Breast epithelium (tissue), 4 donors: ENCODE measurements around the gene SLC6A18. TPM values are rescaled to one million over a fixed set of nuclear protein-coding genes. Genes with fewer than 3 reads are reported as not detected.
A peak's percentile ranks its signal among the peaks of the same experiment; 100 is the strongest.

Experiments
- DNase-seq, 2 donors: peaks; one replicate each; pipeline ENCODE4 v3.0.0-alpha.2; 2019; ENCODE audit warnings: low spot score in 2 of 2
- H3K27ac ChIP-seq, 2 donors: fragments of 200-600 bp; sonication (generic) in 1 of 2; one replicate each; pipeline ENCODE4 v1.5.1; 2016 to 2019; ENCODE audit warnings: mild to moderate bottlenecking in 1 of 2
- H3K27me3 ChIP-seq, 2 donors: fragments of 200-600 bp; sonication (generic) in 1 of 2; one replicate each; pipeline versions ENCODE4 v1.5.1 to v1.6.0; 2017 to 2019; ENCODE audit warnings: control low read depth in 1 of 2, mild to moderate bottlenecking in 1 of 2
- H3K36me3 ChIP-seq: fragments of 200-600 bp; one replicate; pipeline ENCODE4 v1.5.1; 2019
- H3K4me1 ChIP-seq, 2 donors: fragments of 200-600 bp; sonication (generic); one replicate each; pipeline ENCODE4 v1.5.1; 2016 to 2019; ENCODE audit warnings: control low read depth in 1 of 2
- H3K4me3 ChIP-seq, 3 donors: fragments of 200-600 bp; sonication (generic); 1 replicate in 2 of 3; 2 replicates in 1 of 3; pipeline ENCODE4 v1.5.1; 2016 to 2019; ENCODE audit warnings: mild to moderate bottlenecking in 3 of 3, moderate library complexity in 2 of 3
- H3K9me3 ChIP-seq, 2 donors: fragments of 200-600 bp; sonication (generic) in 1 of 2; one replicate each; pipeline ENCODE4 v1.5.1; 2016 to 2019; ENCODE audit warnings: control low read depth in 1 of 2
- POLR2A ChIP-seq: fragments of 450-650 bp; IDR thresholded peaks from one replicate; pipeline ENCODE4 v1.6.1; 2016; ENCODE audit warnings: antibody characterized with exemption, mild to moderate bottlenecking, moderate library complexity
- POLR2AphosphoS5 ChIP-seq, 3 donors: sonication (generic); formaldehyde crosslinking; IDR thresholded peaks; one replicate each; pipeline ENCODE4 v1.6.1; 2017; ENCODE audit warnings: antibody characterized with exemption in 3 of 3
- intact Hi-C: fragments of 100-400 bp; cut with DNase I; formaldehyde crosslinking; loops from one replicate; pipeline ENCODE4 v1.15.1; 2023; ENCODE audit warnings: low total_unique reads
- total RNA-seq, 3 donors: library from RNA; depleted of rRNA; stranded (reverse); fragments of >200 nt; gene quantifications; one replicate each; pipeline ENCODE4 v1.1.0, GENCODE V29; 2016
- TF ChIP-seq, protein P1 (sequence below), 3 donors: fragments of 450-650 bp; IDR thresholded peaks; one replicate each; pipeline ENCODE4 v1.5.1; 2016 to 2017; ENCODE audit warnings: antibody characterized with exemption in 3 of 3, mild to moderate bottlenecking in 3 of 3, moderate library complexity in 3 of 3

Gene SLC6A18
- total RNA-seq, 3 donors from 2014 or later = not detected

DNA sequence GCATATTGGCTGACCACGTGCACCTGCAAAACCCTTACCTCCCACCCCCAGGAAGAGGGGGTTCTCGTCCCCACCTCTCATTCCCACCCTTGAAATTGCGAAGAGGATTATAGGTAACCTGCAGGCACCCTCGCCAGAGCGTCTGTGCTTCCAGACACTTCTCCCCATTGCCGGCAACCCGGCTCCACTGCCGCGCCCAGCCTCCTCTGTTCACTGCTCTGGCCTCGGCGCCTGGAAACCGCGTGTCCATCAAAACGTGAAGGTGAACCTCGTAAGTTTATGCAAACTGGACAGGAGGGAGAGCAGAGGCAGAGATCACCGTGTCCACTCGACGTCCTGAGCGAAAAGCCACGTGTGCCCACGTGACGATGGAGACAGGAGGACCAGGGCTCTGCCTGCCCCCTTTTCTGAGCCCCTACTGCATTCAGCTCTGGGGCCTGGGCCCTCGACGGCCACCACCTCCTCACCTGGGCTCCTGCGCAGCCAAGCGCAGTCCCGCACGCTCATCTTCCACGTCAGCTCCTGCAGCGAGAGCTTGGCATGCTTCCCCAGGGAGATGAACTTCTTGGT, 67.8 kb downstream of the SLC6A18 start:
- intact Hi-C loops = no loop called here
- H3K4me1 ChIP-seq = peaks cover 0 to 5% of the 10 kb centered on the region in 2 donors
- H3K36me3 ChIP-seq = no peaks in the 10 kb centered on the region
- TF ChIP-seq POLR2AphosphoS5 (IDR thresholded peaks at IDR 0.05) = no peak
- TF ChIP-seq POLR2A = no peak
- TF ChIP-seq, protein P1, sequence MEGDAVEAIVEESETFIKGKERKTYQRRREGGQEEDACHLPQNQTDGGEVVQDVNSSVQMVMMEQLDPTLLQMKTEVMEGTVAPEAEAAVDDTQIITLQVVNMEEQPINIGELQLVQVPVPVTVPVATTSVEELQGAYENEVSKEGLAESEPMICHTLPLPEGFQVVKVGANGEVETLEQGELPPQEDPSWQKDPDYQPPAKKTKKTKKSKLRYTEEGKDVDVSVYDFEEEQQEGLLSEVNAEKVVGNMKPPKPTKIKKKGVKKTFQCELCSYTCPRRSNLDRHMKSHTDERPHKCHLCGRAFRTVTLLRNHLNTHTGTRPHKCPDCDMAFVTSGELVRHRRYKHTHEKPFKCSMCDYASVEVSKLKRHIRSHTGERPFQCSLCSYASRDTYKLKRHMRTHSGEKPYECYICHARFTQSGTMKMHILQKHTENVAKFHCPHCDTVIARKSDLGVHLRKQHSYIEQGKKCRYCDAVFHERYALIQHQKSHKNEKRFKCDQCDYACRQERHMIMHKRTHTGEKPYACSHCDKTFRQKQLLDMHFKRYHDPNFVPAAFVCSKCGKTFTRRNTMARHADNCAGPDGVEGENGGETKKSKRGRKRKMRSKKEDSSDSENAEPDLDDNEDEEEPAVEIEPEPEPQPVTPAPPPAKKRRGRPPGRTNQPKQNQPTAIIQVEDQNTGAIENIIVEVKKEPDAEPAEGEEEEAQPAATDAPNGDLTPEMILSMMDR (IDR thresholded peaks at IDR 0.05) = no peak
- no peak overlapping the region for H3K4me3 ChIP-seq
- H3K27me3 ChIP-seq = peaks cover 11 to 42% of the 10 kb centered on the region in 2 donors
- H3K27ac ChIP-seq = no peak overlapping the region
- H3K9me3 ChIP-seq = peaks cover 3 to 4% of the 10 kb centered on the region in 2 donors
- DNase-seq = peak in 1 of 2 donors; percentile 36

DNA sequence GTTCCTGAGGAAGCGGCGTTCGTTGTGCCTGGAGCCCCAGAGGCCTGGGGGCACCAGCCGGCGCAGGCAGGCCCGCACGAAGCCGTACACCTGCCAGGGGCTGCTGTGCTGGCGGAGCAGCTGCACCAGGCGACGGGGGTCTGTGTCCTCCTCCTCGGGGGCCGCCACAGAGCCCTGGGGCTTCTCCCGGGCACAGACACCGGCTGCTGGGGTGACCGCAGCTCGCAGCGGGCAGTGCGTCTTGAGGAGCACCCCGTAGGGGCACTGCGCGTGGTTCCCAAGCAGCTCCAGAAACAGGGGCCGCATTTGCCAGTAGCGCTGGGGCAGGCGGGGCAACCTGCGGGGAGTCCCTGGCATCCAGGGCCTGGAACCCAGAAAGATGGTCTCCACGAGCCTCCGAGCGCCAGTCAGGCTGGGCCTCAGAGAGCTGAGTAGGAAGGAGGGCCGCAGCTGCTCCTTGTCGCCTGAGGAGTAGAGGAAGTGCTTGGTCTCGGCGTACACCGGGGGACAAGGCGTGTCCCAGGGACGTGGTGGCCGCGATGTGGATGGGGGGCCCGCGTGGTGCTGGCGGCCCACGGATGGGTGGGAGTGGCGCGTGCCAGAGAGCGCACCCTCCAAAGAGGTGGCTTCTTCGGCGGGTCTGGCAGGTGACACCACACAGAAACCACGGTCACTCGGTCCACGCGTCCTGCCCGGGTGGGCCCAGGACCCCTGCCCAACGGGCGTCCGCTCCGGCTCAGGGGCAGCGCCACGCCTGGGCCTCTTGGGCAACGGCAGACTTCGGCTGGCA, 68.4 kb downstream of the SLC6A18 start:
- Histone ChIP-seq H3K9me3 (peaks cover 0 to under 1% of the 10 kb centered on the region in 2 donors), H3K4me1 (peaks cover 0 to 5% of the 10 kb centered on the region in 2 donors), H3K27ac (no peak overlapping the region), H3K4me3 (no peak overlapping the region), H3K27me3 (peaks cover 11 to 42% of the 10 kb centered on the region in 2 donors), H3K36me3 (no peaks in the 10 kb centered on the region)
- peak in 1 of 2 donors; percentile 38 for DNase-seq
- TF ChIP-seq POLR2A (no peak), POLR2AphosphoS5 (IDR thresholded peaks at IDR 0.05) (no peak)
- TF ChIP-seq, protein P1 (IDR thresholded peaks at IDR 0.05) = no peak
- intact Hi-C loops = no loop called here

DNA sequence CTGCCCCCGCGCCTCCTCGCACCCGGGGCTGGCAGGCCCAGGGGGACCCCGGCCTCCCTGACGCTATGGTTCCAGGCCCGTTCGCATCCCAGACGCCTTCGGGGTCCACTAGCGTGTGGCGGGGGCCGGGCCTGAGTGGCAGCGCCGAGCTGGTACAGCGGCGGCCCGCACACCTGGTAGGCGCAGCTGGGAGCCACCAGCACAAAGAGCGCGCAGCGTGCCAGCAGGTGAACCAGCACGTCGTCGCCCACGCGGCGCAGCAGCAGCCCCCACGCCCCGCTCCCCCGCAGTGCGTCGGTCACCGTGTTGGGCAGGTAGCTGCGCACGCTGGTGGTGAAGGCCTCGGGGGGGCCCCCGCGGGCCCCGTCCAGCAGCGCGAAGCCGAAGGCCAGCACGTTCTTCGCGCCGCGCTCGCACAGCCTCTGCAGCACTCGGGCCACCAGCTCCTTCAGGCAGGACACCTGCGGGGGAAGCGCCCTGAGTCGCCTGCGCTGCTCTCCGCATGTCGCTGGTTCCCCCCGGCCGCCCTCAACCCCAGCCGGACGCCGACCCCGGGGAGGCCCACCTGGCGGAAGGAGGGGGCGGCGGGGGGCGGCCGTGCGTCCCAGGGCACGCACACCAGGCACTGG, 69.1 kb downstream of the SLC6A18 start:
- peaks cover 11 to 42% of the 10 kb centered on the region in 2 donors for H3K27me3 ChIP-seq
- H3K36me3 ChIP-seq = no peaks in the 10 kb centered on the region
- no peaks in the 10 kb centered on the region for H3K9me3 ChIP-seq
- intact Hi-C loops = no loop called here
- TF ChIP-seq, protein P1 (IDR thresholded peaks at IDR 0.05) = no peak
- no peak for TF ChIP-seq POLR2AphosphoS5 (IDR thresholded peaks at IDR 0.05)
- TF ChIP-seq POLR2A = no peak
- no peak overlapping the region for H3K27ac ChIP-seq
- peak overlapping the region in 2 of 3 donors; percentile 35 to 51 for H3K4me3 ChIP-seq
- DNase-seq = peak in 1 of 2 donors; percentile 35
- peaks cover 0 to 5% of the 10 kb centered on the region in 2 donors for H3K4me1 ChIP-seq

DNA sequence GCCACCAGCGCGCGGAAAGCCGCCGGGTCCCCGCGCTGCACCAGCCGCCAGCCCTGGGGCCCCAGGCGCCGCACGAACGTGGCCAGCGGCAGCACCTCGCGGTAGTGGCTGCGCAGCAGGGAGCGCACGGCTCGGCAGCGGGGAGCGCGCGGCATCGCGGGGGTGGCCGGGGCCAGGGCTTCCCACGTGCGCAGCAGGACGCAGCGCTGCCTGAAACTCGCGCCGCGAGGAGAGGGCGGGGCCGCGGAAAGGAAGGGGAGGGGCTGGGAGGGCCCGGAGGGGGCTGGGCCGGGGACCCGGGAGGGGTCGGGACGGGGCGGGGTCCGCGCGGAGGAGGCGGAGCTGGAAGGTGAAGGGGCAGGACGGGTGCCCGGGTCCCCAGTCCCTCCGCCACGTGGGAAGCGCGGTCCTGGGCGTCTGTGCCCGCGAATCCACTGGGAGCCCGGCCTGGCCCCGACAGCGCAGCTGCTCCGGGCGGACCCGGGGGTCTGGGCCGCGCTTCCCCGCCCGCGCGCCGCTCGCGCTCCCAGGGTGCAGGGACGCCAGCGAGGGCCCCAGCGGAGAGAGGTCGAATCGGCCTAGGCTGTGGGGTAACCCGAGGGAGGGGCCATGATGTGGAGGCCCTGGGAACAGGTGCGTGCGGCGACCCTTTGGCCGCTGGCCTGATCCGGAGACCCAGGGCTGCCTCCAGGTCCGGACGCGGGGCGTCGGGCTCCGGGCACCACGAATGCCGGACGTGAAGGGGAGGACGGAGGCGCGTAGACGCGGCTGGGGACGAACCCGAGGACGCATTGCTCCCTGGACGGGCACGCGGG, 69.9 kb downstream of the SLC6A18 start, which contains the start of gene TERT:
Gene TERT, minus strand, starts transcription at position 234 of the 815 bp plus-strand sequence. Its CDS starts 79 bp downstream, at position 155.
- Histone ChIP-seq H3K27ac (no peak within 1 kb of the TSS), H3K4me3 (peak within 1 kb of the TSS in 2 of 3 donors; percentile 35 to 51), H3K27me3 (peaks cover 11 to 42% of the 10 kb centered on the region in 2 donors), H3K36me3 (no peaks in the 10 kb centered on the region), H3K9me3 (no peaks in the 10 kb centered on the region), H3K4me1 (peaks cover 0 to 5% of the 10 kb centered on the region in 2 donors)
- intact Hi-C loops = no loop called here
- no peak for DNase-seq
- TF ChIP-seq POLR2AphosphoS5 (IDR thresholded peaks at IDR 0.05) (no peak), POLR2A (no peak)
- TF ChIP-seq, protein P1 (IDR thresholded peaks at IDR 0.05) = no peak
